CD4-positive, alpha-beta memory T cell (primary cell): ENCODE measurements around the gene ZP4. TPM values are rescaled to one million over a fixed set of nuclear protein-coding genes. Genes with fewer than 3 reads are reported as not detected.

ENCODE experiments used
- CTCF ChIA-PET: fragments of 350-600 bp; sonication (Branson Sonifier 250); formaldehyde crosslinking; loops from one replicate; lab custom pipeline; 2021; ENCODE audit warnings: inconsistent platforms; ENCODE audit not compliant: partially characterized antibody; lab: Charles Lee
- POLR2A ChIA-PET: fragments of 350-600 bp; sonication (Branson Sonifier 250); formaldehyde crosslinking; loops from one replicate; lab custom pipeline; 2021; ENCODE audit not compliant: partially characterized antibody; lab: Charles Lee
- DNase-seq, 5 donors: peaks; one replicate each; pipeline versions ENCODE4 v3.0.0 to v3.0.0-alpha.2; 2020 to 2022; ENCODE audit warnings: mixed read lengths in 1 of 5
- H3K27ac ChIP-seq: one replicate; pipeline ENCODE4 v1.7.0; 2013; ENCODE audit warnings: low read depth, low read length
- H3K27me3 ChIP-seq: 2 replicates; pipeline ENCODE4 v1.7.0; 2013; ENCODE audit warnings: mild to moderate bottlenecking, low read length, moderate library complexity; ENCODE audit not compliant: insufficient read depth
- H3K36me3 ChIP-seq: 2 replicates; pipeline ENCODE4 v1.7.0; 2013; ENCODE audit warnings: mild to moderate bottlenecking, low read length, moderate library complexity; ENCODE audit not compliant: insufficient read depth
- H3K4me1 ChIP-seq: 2 replicates; pipeline ENCODE4 v1.7.0; 2013; ENCODE audit warnings: mild to moderate bottlenecking, low read length, moderate library complexity; ENCODE audit not compliant: insufficient read depth
- H3K4me3 ChIP-seq, 2 donors: one replicate each; pipeline ENCODE4 v1.7.0; 2013; ENCODE audit warnings: low read length in 2 of 2, mild to moderate bottlenecking in 1 of 2
- H3K9me3 ChIP-seq, 2 donors: one replicate each; pipeline ENCODE4 v1.7.0; 2013; ENCODE audit warnings: low read length in 2 of 2, control low read depth in 1 of 2; ENCODE audit not compliant: control insufficient read depth in 1 of 2
- H3K27ac Mint-ChIP-seq, 7 donors: one replicate each; pipeline ENCODE4 v1.8.0; 2020 to 2021; ENCODE audit warnings: mixed read lengths in 7 of 7, mild to moderate bottlenecking in 6 of 7, inconsistent platforms in 3 of 7, moderate library complexity in 3 of 7
- H3K27me3 Mint-ChIP-seq, 2 donors: one replicate each; pipeline ENCODE4 v1.8.0; 2020 to 2021; ENCODE audit warnings: mixed read lengths in 2 of 2
- H3K36me3 Mint-ChIP-seq, 2 donors: one replicate each; pipeline ENCODE4 v1.8.0; 2020 to 2021; ENCODE audit warnings: mixed read lengths in 2 of 2, inconsistent platforms in 1 of 2, mild to moderate bottlenecking in 1 of 2
- H3K4me1 Mint-ChIP-seq, 4 donors: one replicate each; pipeline ENCODE4 v1.8.0; 2020 to 2021; ENCODE audit warnings: mixed read lengths in 4 of 4, mild to moderate bottlenecking in 1 of 4
- H3K4me3 Mint-ChIP-seq, 8 donors: one replicate each; pipeline ENCODE4 v1.8.0; 2020 to 2021; ENCODE audit warnings: mixed read lengths in 8 of 8, mild to moderate bottlenecking in 7 of 8, moderate library complexity in 6 of 8, inconsistent platforms in 3 of 8
- H3K9me3 Mint-ChIP-seq, 8 donors: one replicate each; pipeline ENCODE4 v1.8.0; 2020 to 2021; ENCODE audit warnings: mixed read lengths in 8 of 8, mild to moderate bottlenecking in 5 of 8, inconsistent platforms in 3 of 8, moderate library complexity in 1 of 8
- intact Hi-C: fragments of 100-400 bp; cut with micrococcal nuclease; formaldehyde crosslinking; loops from one replicate; pipeline ENCODE4 v1.15.1; 2023
- polyA plus RNA-seq, 2 donors: library from polyadenylated mRNA; unstranded; fragments of 300-500 nt; fragmentation: Illumina TruSeq; gene quantifications; one replicate each; pipeline ENCODE4 v1.2.3, GENCODE V29; 2021
- total RNA-seq, 2 experiments: library from RNA; stranded (reverse); gene quantifications; one replicate each; pipeline ENCODE4 v1.2.3, GENCODE V29; 2021

The ZP4 gene
- not detected for total RNA-seq
- polyA plus RNA-seq, result not detected

GRCh38 chr1:237890822-237891221, at the start of gene ZP4:
TSS of gene ZP4 (minus strand) at chr1:237890922. CDS start at chr1:237890635, 287 bp downstream.
- no peaks in the 10 kb centered on the region for H3K36me3 Mint-ChIP-seq
- Histone ChIP-seq H3K27me3 (no peaks in the 10 kb centered on the region), H3K36me3 (no peaks in the 10 kb centered on the region), H3K4me3 (no peak within 1 kb of the TSS), H3K9me3 (no peaks in the 10 kb centered on the region), H3K27ac (no peak within 1 kb of the TSS), H3K4me1 (no peaks in the 10 kb centered on the region)
- intact Hi-C loops, result no loop called here
- no peaks in the 10 kb centered on the region for H3K4me1 Mint-ChIP-seq
- H3K27me3 Mint-ChIP-seq, result no peaks in the 10 kb centered on the region
- POLR2A ChIA-PET, result no interaction called here
- CTCF ChIA-PET, result no interaction called here
- H3K27ac Mint-ChIP-seq, result no peak within 1 kb of the TSS
- no peak within 1 kb of the TSS for H3K4me3 Mint-ChIP-seq
- no peak for DNase-seq
- H3K9me3 Mint-ChIP-seq, result peaks cover 0 to 6% (median 0%) of the 10 kb centered on the region in 8 donors

- H3K27me3 Mint-ChIP-seq, result no peaks in the 10 kb centered on the region
- no peak overlapping the region for H3K4me3 ChIP-seq
- no peak overlapping the region for H3K27ac Mint-ChIP-seq
- H3K36me3 ChIP-seq, result no peaks in the 10 kb centered on the region
- CTCF ChIA-PET, result no interaction called here
- H3K27ac ChIP-seq, result no peak overlapping the region
- no peaks in the 10 kb centered on the region for H3K4me1 ChIP-seq
- no peak for DNase-seq
- no peak overlapping the region for H3K4me3 Mint-ChIP-seq
- peaks cover 0 to 9% (median 2%) of the 10 kb centered on the region in 8 donors for H3K9me3 Mint-ChIP-seq
- intact Hi-C loops, result no loop called here
- no peaks in the 10 kb centered on the region for H3K27me3 ChIP-seq
- no peaks in the 10 kb centered on the region for H3K4me1 Mint-ChIP-seq
- POLR2A ChIA-PET, result no interaction called here
- no peaks in the 10 kb centered on the region for H3K36me3 Mint-ChIP-seq
- no peaks in the 10 kb centered on the region for H3K9me3 ChIP-seq
Measured at GRCh38 chr1:237938553-237938952, 47.8 kb upstream of the ZP4 start.

DNA sequence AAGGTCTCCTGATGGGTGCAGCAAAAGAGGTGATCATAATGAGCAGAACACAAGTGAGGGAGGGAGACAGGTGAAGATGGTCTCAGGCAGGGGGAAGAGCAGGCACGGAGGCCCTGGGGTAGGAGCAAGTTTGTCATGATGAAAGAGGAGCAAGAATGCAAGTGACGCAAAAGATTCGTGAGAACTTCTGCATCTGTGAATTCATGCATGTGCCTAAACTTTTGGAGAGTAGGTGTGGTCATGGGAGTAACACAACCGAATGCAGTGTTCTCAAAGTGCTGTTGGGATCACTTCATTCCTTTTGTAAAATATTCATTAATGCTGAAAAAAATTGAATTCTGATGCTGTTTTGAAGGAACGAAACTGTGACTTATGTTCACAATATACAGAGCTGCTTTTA, 47.3 kb upstream of the ZP4 start:
- CTCF ChIA-PET, result no interaction called here

GRCh38 chr1:237932816-237933215, 42.1 kb upstream of the ZP4 start:
- H3K4me1 ChIP-seq, result no peaks in the 10 kb centered on the region
- Mint-ChIP-seq H3K4me1 (no peaks in the 10 kb centered on the region), H3K27me3 (no peaks in the 10 kb centered on the region), H3K4me3 (no peak overlapping the region), H3K27ac (no peak overlapping the region), H3K9me3 (peaks cover 0 to 8% (median 3%) of the 10 kb centered on the region in 8 donors), H3K36me3 (no peaks in the 10 kb centered on the region)
- H3K4me3 ChIP-seq, result no peak overlapping the region
- CTCF ChIA-PET, result no interaction called here
- H3K9me3 ChIP-seq, result no peaks in the 10 kb centered on the region
- no peak overlapping the region for H3K27ac ChIP-seq
- POLR2A ChIA-PET, result no interaction called here
- no peak for DNase-seq
- H3K27me3 ChIP-seq, result no peaks in the 10 kb centered on the region
- no peaks in the 10 kb centered on the region for H3K36me3 ChIP-seq
- intact Hi-C loops, result no loop called here

More for the DNA sequence above, 47.3 kb upstream of the ZP4 start:
- H3K27me3 Mint-ChIP-seq, result no peaks in the 10 kb centered on the region
- no peak for DNase-seq
- Histone ChIP-seq H3K9me3 (no peaks in the 10 kb centered on the region), H3K4me1 (no peaks in the 10 kb centered on the region), H3K36me3 (no peaks in the 10 kb centered on the region), H3K4me3 (no peak overlapping the region), H3K27me3 (no peaks in the 10 kb centered on the region), H3K27ac (no peak overlapping the region)
- POLR2A ChIA-PET, result no interaction called here
- intact Hi-C loops, result no loop called here
- no peaks in the 10 kb centered on the region for H3K4me1 Mint-ChIP-seq
- H3K36me3 Mint-ChIP-seq, result no peaks in the 10 kb centered on the region
- no peak overlapping the region for H3K4me3 Mint-ChIP-seq
- H3K27ac Mint-ChIP-seq, result no peak overlapping the region
- H3K9me3 Mint-ChIP-seq, result peaks cover 0 to 9% (median 2%) of the 10 kb centered on the region in 8 donors

- intact Hi-C loops, result no loop called here
- CTCF ChIA-PET, result no interaction called here
- H3K9me3 Mint-ChIP-seq, result peaks cover 0 to 8% (median 3%) of the 10 kb centered on the region in 8 donors
Measured at GRCh38 chr1:237931581-237931980, 40.9 kb upstream of the ZP4 start.

DNA sequence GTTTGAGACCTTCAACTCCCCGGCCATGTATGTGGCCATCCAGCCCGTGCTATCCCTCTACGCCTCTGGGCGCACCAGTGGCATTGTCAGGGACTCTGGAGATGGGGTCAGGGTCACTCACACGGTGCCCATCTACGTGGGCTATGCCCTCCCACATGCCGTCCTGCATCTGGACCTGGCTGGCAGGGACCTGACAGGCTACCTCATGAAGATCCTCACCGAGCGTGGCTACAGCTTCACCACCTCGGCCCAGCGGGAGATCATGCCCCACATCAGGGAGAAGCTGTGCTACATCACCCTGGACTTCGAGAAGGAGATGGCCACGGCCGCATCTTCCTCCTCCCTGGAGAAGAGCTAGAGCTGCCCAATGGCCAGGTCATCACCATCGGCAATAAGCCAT, 36.5 kb upstream of the ZP4 start:
- ChIA-PET POLR2A (no interaction called here), CTCF (no interaction called here)
- no peak overlapping the region for H3K27ac ChIP-seq
- H3K4me3 Mint-ChIP-seq, result no peak overlapping the region
- H3K27ac Mint-ChIP-seq, result no peak overlapping the region
- H3K36me3 Mint-ChIP-seq, result no peaks in the 10 kb centered on the region
- DNase-seq, result no peak
- H3K9me3 ChIP-seq, result no peaks in the 10 kb centered on the region
- peaks cover 0 to 8% (median 3%) of the 10 kb centered on the region in 8 donors for H3K9me3 Mint-ChIP-seq
- intact Hi-C loops, result no loop called here
- H3K4me1 ChIP-seq, result no peaks in the 10 kb centered on the region
- H3K27me3 ChIP-seq, result no peaks in the 10 kb centered on the region
- no peaks in the 10 kb centered on the region for H3K4me1 Mint-ChIP-seq
- no peaks in the 10 kb centered on the region for H3K36me3 ChIP-seq
- H3K27me3 Mint-ChIP-seq, result no peaks in the 10 kb centered on the region
- H3K4me3 ChIP-seq, result no peak overlapping the region

More at GRCh38 chr1:237931581-237931980, 40.9 kb upstream of the ZP4 start:
- Histone ChIP-seq H3K9me3 (no peaks in the 10 kb centered on the region), H3K27me3 (no peaks in the 10 kb centered on the region), H3K27ac (no peak overlapping the region), H3K4me1 (no peaks in the 10 kb centered on the region), H3K4me3 (no peak overlapping the region), H3K36me3 (no peaks in the 10 kb centered on the region)
- DNase-seq, result no peak
- POLR2A ChIA-PET, result no interaction called here
- Mint-ChIP-seq H3K27me3 (no peaks in the 10 kb centered on the region), H3K4me1 (no peaks in the 10 kb centered on the region), H3K36me3 (no peaks in the 10 kb centered on the region), H3K27ac (no peak overlapping the region), H3K4me3 (no peak overlapping the region)

DNA sequence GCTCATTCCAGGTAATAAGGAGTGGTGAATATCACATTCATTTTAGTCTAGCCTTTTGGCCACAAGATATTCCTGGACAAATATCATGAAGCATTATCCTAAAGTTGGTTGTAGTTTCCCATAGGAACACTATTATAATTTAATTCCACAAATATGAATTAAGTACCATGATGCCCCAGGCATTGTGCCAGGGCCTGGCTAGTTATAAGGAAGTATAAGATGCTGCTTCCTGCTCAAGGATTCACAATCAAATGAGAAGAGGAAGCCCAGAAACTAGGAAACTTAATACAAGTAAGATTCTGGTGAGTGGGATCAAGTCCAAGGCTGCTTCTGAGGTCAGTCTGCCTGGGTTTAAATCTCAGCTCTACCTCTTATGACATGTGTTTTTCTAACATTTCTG, 30.6 kb upstream of the ZP4 start:
- Histone ChIP-seq H3K9me3 (no peaks in the 10 kb centered on the region), H3K4me3 (no peak overlapping the region), H3K27ac (no peak overlapping the region), H3K36me3 (no peaks in the 10 kb centered on the region), H3K27me3 (no peaks in the 10 kb centered on the region), H3K4me1 (no peaks in the 10 kb centered on the region)
- Mint-ChIP-seq H3K27ac (no peak overlapping the region), H3K36me3 (no peaks in the 10 kb centered on the region), H3K9me3 (peaks cover 0 to 8% (median 3%) of the 10 kb centered on the region in 8 donors), H3K4me3 (no peak overlapping the region), H3K27me3 (no peaks in the 10 kb centered on the region), H3K4me1 (no peaks in the 10 kb centered on the region)
- DNase-seq, result no peak
- CTCF ChIA-PET, result no interaction called here
- intact Hi-C loops, result no loop called here
- POLR2A ChIA-PET, result no interaction called here

- Histone ChIP-seq H3K36me3 (no peaks in the 10 kb centered on the region), H3K27me3 (no peaks in the 10 kb centered on the region), H3K4me1 (no peaks in the 10 kb centered on the region), H3K27ac (no peak overlapping the region), H3K4me3 (no peak overlapping the region), H3K9me3 (peaks cover 0 to 9% of the 10 kb centered on the region in 2 donors)
- intact Hi-C loops, result no loop called here
- Mint-ChIP-seq H3K36me3 (no peaks in the 10 kb centered on the region), H3K4me3 (no peak overlapping the region), H3K4me1 (no peaks in the 10 kb centered on the region), H3K9me3 (peaks cover 4 to 15% (median 6%) of the 10 kb centered on the region in 8 donors), H3K27me3 (no peaks in the 10 kb centered on the region), H3K27ac (no peak overlapping the region)
- ChIA-PET CTCF (no interaction called here), POLR2A (no interaction called here)
- no peak for DNase-seq
Measured at GRCh38 chr1:237913345-237913744, 22.6 kb upstream of the ZP4 start.
